Neuronal stem cell (in vitro differentiated cells): ENCODE data around the gene ZNF783.
"Not testable (repeated sequence)": the region's sequence is repeated elsewhere in the genome, so short reads cannot be mapped to it uniquely, and the experiment has no call there.

Experiments used
- DNase-seq: peaks from one replicate; pipeline ENCODE4 v3.0.0-alpha.2; 2013; ENCODE audit warnings: low spot score
- H2AFZ ChIP-seq: one replicate; pipeline ENCODE4 v1.6.1; 2013; ENCODE audit warnings: mild to moderate bottlenecking, low read length, inconsistent platforms
- H2AK5ac ChIP-seq: 2 replicates; pipeline ENCODE4 v1.6.1; 2013; ENCODE audit warnings: low read depth, mild to moderate bottlenecking, inconsistent platforms, low read length, moderate library complexity, mixed read lengths
- H2BK120ac ChIP-seq: 2 replicates; pipeline ENCODE4 v1.6.1; 2013; ENCODE audit warnings: low read depth, mild to moderate bottlenecking, inconsistent platforms, low read length, moderate library complexity, mixed read lengths
- H2BK12ac ChIP-seq: one replicate; pipeline ENCODE4 v1.6.1; 2013; ENCODE audit warnings: low read length, inconsistent platforms
- H2BK15ac ChIP-seq: 2 replicates; pipeline ENCODE4 v1.6.1; 2013; ENCODE audit warnings: mild to moderate bottlenecking, low read length, inconsistent platforms, mixed read lengths
- H2BK5ac ChIP-seq: one replicate; pipeline ENCODE4 v1.6.1; 2013; ENCODE audit warnings: inconsistent platforms, mild to moderate bottlenecking, low read length, moderate library complexity
- H3K14ac ChIP-seq: one replicate; pipeline ENCODE4 v1.6.1; 2013; ENCODE audit warnings: low read length, inconsistent platforms
- H3K18ac ChIP-seq: 2 replicates; pipeline ENCODE4 v1.6.1; 2013; ENCODE audit warnings: low read length, inconsistent platforms
- H3K23ac ChIP-seq: 2 replicates; pipeline ENCODE4 v1.6.1; 2013; ENCODE audit warnings: low read depth, mild to moderate bottlenecking, mixed read lengths, low read length, inconsistent platforms; ENCODE audit not compliant: poor library complexity
- H3K27ac ChIP-seq: replicated peaks from 3 replicates; pipeline ENCODE4 v1.5.1; 2013; ENCODE audit warnings: low read length, inconsistent platforms
- H3K27me3 ChIP-seq, 3 experiments: 2 replicates each; pipeline ENCODE4 v1.6.1; 2013; ENCODE audit warnings: low read length in 3 of 3, mild to moderate bottlenecking in 2 of 3, inconsistent platforms in 1 of 3, low read depth in 1 of 3, mixed read lengths in 1 of 3, moderate library complexity in 1 of 3; ENCODE audit not compliant: control insufficient read depth in 3 of 3, insufficient read depth in 3 of 3
- H3K36me3 ChIP-seq, 2 donors: replicated peaks in 1 of 2; 2 replicates each; pipeline ENCODE4 v1.6.1; 2013; ENCODE audit warnings: low read length in 2 of 2; ENCODE audit not compliant: control insufficient read depth in 2 of 2, insufficient read depth in 2 of 2
- H3K4ac ChIP-seq: 2 replicates; pipeline ENCODE4 v1.6.1; 2013; ENCODE audit warnings: inconsistent platforms, mild to moderate bottlenecking, low read length, moderate library complexity
- H3K4me1 ChIP-seq, 2 donors: 1 replicate in 1 of 2; 2 replicates in 1 of 2; pipeline ENCODE4 v1.6.1; 2013; ENCODE audit warnings: low read length in 2 of 2, low read depth in 1 of 2; ENCODE audit not compliant: control insufficient read depth in 2 of 2, insufficient read depth in 1 of 2
- H3K4me2 ChIP-seq: one replicate; pipeline ENCODE4 v1.6.1; 2013; ENCODE audit warnings: mild to moderate bottlenecking, low read length, inconsistent platforms; ENCODE audit not compliant: insufficient read depth, poor library complexity, severe bottlenecking
- H3K4me3 ChIP-seq, 2 donors: 2 replicates each; pipeline ENCODE4 v1.5.1; 2013; ENCODE audit warnings: low read length in 2 of 2, mild to moderate bottlenecking in 2 of 2, inconsistent platforms in 1 of 2, moderate library complexity in 1 of 2
- H3K79me1 ChIP-seq: one replicate; pipeline ENCODE4 v1.6.1; 2013; ENCODE audit warnings: low read depth, mild to moderate bottlenecking, inconsistent platforms, low read length, moderate library complexity
- H3K9ac ChIP-seq: one replicate; pipeline ENCODE4 v1.6.1; 2013; ENCODE audit warnings: mild to moderate bottlenecking, low read depth, low read length, inconsistent platforms; ENCODE audit not compliant: poor library complexity
- H3K9me3 ChIP-seq, 2 donors: replicated peaks in 1 of 2; 2 replicates each; pipeline versions ENCODE3 to v1.6.1; 2013; ENCODE audit warnings: low read length in 2 of 2, mild to moderate bottlenecking in 2 of 2, inconsistent platforms in 1 of 2, low read depth in 1 of 2, mixed read lengths in 1 of 2, moderate library complexity in 1 of 2; ENCODE audit not compliant: control insufficient read depth in 2 of 2, insufficient read depth in 1 of 2
- H4K8ac ChIP-seq: one replicate; pipeline ENCODE4 v1.6.1; 2013; ENCODE audit warnings: low read depth, mild to moderate bottlenecking, inconsistent platforms, low read length, moderate library complexity
- H4K91ac ChIP-seq: one replicate; pipeline ENCODE4 v1.6.1; 2013; ENCODE audit warnings: low read length, low read depth, mild to moderate bottlenecking, inconsistent platforms; ENCODE audit not compliant: poor library complexity
- WGBS, 2 donors: extraction: QIAGEN DNeasy Blood & Tissue Kit; methylation state at CpG; one replicate each; pipeline ENCODE4 v1.1.7; 2013; ENCODE audit warnings: missing lambda C conversion rate in 2 of 2, mixed read lengths in 1 of 2; ENCODE audit not compliant: insufficient read length in 2 of 2, insufficient replicate concordance in 1 of 2; ENCODE audit errors: extremely low coverage in 2 of 2; 5-methylcytosine and 5-hydroxymethylcytosine counted together

The ZNF783 gene

DNA sequence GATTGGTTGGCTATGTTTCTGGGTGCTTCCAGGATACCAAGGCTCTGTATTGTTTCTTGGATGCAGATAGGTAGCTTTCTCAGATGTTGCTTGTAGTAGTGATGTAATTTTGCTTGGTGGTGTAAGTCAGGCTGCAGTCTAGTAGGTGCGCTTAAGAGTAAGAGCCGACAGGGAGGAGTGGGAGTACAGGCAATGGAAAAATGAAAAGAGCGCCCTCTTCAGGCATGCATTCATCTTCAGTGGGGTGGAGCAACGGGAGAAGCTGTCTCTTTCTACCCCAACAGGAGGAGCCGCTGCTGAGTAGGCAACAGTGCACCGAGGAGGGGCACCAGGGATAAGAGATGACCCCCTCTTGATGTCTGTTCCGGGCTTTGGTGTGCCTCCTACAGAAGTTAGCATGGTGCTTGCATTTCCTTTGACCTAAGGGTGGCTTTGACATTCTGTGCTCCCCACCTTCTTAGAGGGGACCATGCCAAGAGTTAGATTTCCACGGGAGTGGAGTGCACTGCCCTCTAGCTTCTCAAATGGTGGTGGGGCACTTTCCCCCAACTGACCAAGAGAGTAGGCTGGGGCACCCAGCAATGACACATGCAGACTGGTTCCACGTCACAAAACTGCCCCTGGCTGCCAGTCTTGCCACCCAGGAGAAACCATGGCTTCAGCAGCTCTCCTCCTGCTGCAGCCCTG, 56.1 kb downstream of the ZNF783 start:
- Histone ChIP-seq H3K23ac (no peak overlapping the region), H3K27me3 (no peaks in the 10 kb centered on the region), H2BK5ac (peak overlapping the region; percentile 39), H2BK12ac (no peak overlapping the region), H4K8ac (no peak overlapping the region), H3K14ac (peak overlapping the region; percentile 63), H4K91ac (no peak overlapping the region), H2AK5ac (no peak overlapping the region), H3K4me1 (peaks cover 2% of the 10 kb centered on the region in 2 donors), H3K9ac (no peak overlapping the region), H3K4me2 (no peak overlapping the region), H3K27ac (no peak overlapping the region), H3K4me3 (no peak overlapping the region), H3K4ac (peak overlapping the region; percentile 53), H3K18ac (peak overlapping the region; percentile 28), H3K9me3 (no peaks in the 10 kb centered on the region), H2BK120ac (no peak overlapping the region), H2BK15ac (no peak overlapping the region), H3K36me3 (no peaks in the 10 kb centered on the region), H2AFZ (no peak overlapping the region), H3K79me1 (no peaks in the 10 kb centered on the region)
- no CpG with 5 or more reads among the region's 9 CpGs for WGBS, 2 donors
- no peak for DNase-seq

GRCh38 chr7:149319376-149319775, 57.4 kb downstream of the ZNF783 start:
- Histone ChIP-seq H2AFZ (no peak overlapping the region), H2BK15ac (no peak overlapping the region), H3K4me3 (no peak overlapping the region), H3K14ac (peak overlapping the region; percentile 3), H4K91ac (no peak overlapping the region), H3K36me3 (no peaks in the 10 kb centered on the region), H3K4me1 (peaks cover 2% of the 10 kb centered on the region in 2 donors), H3K9me3 (no peaks in the 10 kb centered on the region), H2BK120ac (no peak overlapping the region), H3K9ac (no peak overlapping the region), H3K23ac (peak overlapping the region; percentile 5), H2BK5ac (no peak overlapping the region), H3K4me2 (no peak overlapping the region), H3K27me3 (no peaks in the 10 kb centered on the region), H3K4ac (no peak overlapping the region), H4K8ac (no peak overlapping the region), H2BK12ac (no peak overlapping the region), H3K18ac (no peak overlapping the region), H3K79me1 (no peaks in the 10 kb centered on the region), H2AK5ac (no peak overlapping the region), H3K27ac (no peak overlapping the region)
- no CpG with 5 or more reads among the region's 6 CpGs for WGBS, 2 donors
- no peak for DNase-seq

DNA sequence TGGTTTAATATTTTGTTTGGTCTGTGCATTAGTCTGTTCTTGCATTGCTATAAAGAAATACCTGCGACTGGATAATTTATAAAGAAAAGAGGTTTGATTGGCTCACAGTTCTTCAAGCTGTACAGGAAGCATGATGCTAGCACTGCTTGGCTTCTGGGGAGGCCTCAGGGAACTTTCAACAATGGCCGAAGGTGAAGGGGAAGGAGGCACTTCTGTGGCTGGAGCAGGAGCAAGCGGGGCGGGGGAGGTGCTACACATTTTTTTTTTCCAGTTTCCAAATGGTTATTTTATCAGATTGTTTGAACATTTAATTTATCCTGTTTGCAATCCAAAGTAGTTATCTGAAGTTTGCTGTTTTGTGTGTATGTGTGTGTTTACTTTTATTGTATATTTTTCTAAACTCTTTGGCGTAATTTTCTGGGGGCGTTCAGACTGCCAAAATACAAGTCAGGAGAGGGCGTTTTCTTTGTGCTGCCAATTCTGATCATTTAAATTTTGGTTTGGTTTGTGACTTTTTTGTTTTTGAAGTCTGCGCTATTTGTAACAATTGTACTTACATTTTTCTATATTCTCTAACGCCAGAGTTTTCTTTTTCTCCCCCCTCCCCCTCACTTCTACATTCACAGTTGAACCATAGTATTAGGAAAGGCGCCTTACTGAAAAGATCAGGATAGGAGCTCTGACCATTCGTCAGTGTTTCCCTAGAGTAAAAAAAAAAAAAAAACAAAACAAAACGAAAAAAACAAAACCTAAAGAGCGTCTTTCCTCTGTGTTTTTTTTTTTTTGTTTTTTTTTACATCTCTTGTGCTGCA, 58.5 kb downstream of the ZNF783 start:
- WGBS, 2 donors, result no CpG with 5 or more reads among the region's 13 CpGs
- no peak overlapping the region for H3K4me3 ChIP-seq

GRCh38 chr7:149321125-149321905, 59.3 kb downstream of the ZNF783 start:
- H2BK5ac ChIP-seq, H2AK5ac ChIP-seq, H3K23ac ChIP-seq, H3K36me3 ChIP-seq, H3K9me3 ChIP-seq, H3K27ac ChIP-seq, H3K14ac ChIP-seq, H3K9ac ChIP-seq, H2BK12ac ChIP-seq, H4K8ac ChIP-seq, H3K4ac ChIP-seq, H3K27me3 ChIP-seq, H3K4me1 ChIP-seq, H4K91ac ChIP-seq, H2BK120ac ChIP-seq, H3K18ac ChIP-seq, H3K4me3 ChIP-seq, H2BK15ac ChIP-seq, H3K79me1 ChIP-seq, DNase-seq: not testable (repeated sequence)
- H2AFZ ChIP-seq, result peak overlapping the region; percentile 61
- H3K4me2 ChIP-seq, result peak overlapping the region; percentile 25
- no CpG with 5 or more reads among the region's 14 CpGs for WGBS, 2 donors

More for the DNA sequence above, 58.5 kb downstream of the ZNF783 start:
- no peak overlapping the region for H2BK15ac ChIP-seq
- no peaks in the 10 kb centered on the region for H3K79me1 ChIP-seq
- no peak overlapping the region for H3K14ac ChIP-seq
- no peak overlapping the region for H2BK120ac ChIP-seq
- no peak overlapping the region for H4K8ac ChIP-seq
- no peak overlapping the region for H4K91ac ChIP-seq
- no peak overlapping the region for H3K4me2 ChIP-seq
- H2BK5ac ChIP-seq, result no peak overlapping the region
- H3K36me3 ChIP-seq, result no peaks in the 10 kb centered on the region
- no peaks in the 10 kb centered on the region for H3K27me3 ChIP-seq
- H3K18ac ChIP-seq, result no peak overlapping the region
- H3K9me3 ChIP-seq, result no peaks in the 10 kb centered on the region
- no peak overlapping the region for H3K9ac ChIP-seq
- H3K27ac ChIP-seq, result no peak overlapping the region
- no peak for DNase-seq
- H2AK5ac ChIP-seq, result no peak overlapping the region
- H2BK12ac ChIP-seq, result no peak overlapping the region
- no peak overlapping the region for H3K23ac ChIP-seq
- H3K4ac ChIP-seq, result no peak overlapping the region
- peaks cover 2% of the 10 kb centered on the region in 2 donors for H3K4me1 ChIP-seq
- H2AFZ ChIP-seq, result peak overlapping the region; percentile 61
